HG03442 (cell line): Measurements from ENCODE around the gene TUFM.
"Not testable (repeated sequence)": the region's sequence is repeated elsewhere in the genome, so short reads cannot be mapped to it uniquely, and the experiment has no call there.

Experiments
- ATAC-seq: cut with Tn5 transposase; IDR thresholded peaks from one replicate; pipeline ENCODE4 v1.9.1; 2021; ENCODE audit warnings: mild to moderate bottlenecking, moderate library complexity; ENCODE audit not compliant: unreplicated experiment

TUFM gene

GRCh38 chr16:28839004-28839639 is 7.0 kb downstream of the TUFM start:
- ATAC-seq: no peak

GRCh38 chr16:28838558-28838918 is 7.6 kb downstream of the TUFM start:
- ATAC-seq: no peak

GRCh38 chr16:28837672-28838557 is 8.2 kb downstream of the TUFM start:
- ATAC-seq: no peak

GRCh38 chr16:28836761-28837064 is 9.4 kb downstream of the TUFM start:
- ATAC-seq: no peak

GRCh38 chr16:28835864-28836760 is 10.0 kb downstream of the TUFM start:
- no peak for ATAC-seq

- ATAC-seq: no peak
Measured at GRCh38 chr16:28834873-28835863, 11.0 kb downstream of the TUFM start.

- ATAC-seq: no peak
Measured at GRCh38 chr16:28834349-28834748, 11.8 kb downstream of the TUFM start.

- no peak for ATAC-seq
Measured at GRCh38 chr16:28830531-28830930, 15.6 kb downstream of the TUFM start.

- no peak for ATAC-seq
Measured at GRCh38 chr16:28829747-28830146, 16.4 kb downstream of the TUFM start.

GRCh38 chr16:28826141-28826540 is 20.0 kb downstream of the TUFM start:
- ATAC-seq: no peak

GRCh38 chr16:28824717-28824973 is 21.5 kb downstream of the TUFM start:
- no peak for ATAC-seq

GRCh38 chr16:28823873-28824716 is 22.1 kb downstream of the TUFM start:
- peak; percentile 52 for ATAC-seq

GRCh38 chr16:28823291-28823872 is 22.8 kb downstream of the TUFM start:
- ATAC-seq: peak; percentile 24

GRCh38 chr16:28822520-28823290 is 23.4 kb downstream of the TUFM start, which contains the start of gene ATXN2L:
Gene ATXN2L (plus strand): TSS chr16:28822999. CDS start chr16:28823260, 261 bp downstream.
- peak; percentile 51 for ATAC-seq

- ATAC-seq: no peak
Measured at GRCh38 chr16:28821874-28822519, 24.2 kb downstream of the TUFM start.

GRCh38 chr16:28820546-28820945 is 25.6 kb downstream of the TUFM start:
- ATAC-seq: not testable (repeated sequence)

- no peak for ATAC-seq
Measured at GRCh38 chr16:28820016-28820415, 26.1 kb downstream of the TUFM start.
